ENCODE data around the gene HADHB.
A peak's percentile ranks its signal among the peaks of the same experiment; 100 is the strongest.

Gene HADHB

DNA sequence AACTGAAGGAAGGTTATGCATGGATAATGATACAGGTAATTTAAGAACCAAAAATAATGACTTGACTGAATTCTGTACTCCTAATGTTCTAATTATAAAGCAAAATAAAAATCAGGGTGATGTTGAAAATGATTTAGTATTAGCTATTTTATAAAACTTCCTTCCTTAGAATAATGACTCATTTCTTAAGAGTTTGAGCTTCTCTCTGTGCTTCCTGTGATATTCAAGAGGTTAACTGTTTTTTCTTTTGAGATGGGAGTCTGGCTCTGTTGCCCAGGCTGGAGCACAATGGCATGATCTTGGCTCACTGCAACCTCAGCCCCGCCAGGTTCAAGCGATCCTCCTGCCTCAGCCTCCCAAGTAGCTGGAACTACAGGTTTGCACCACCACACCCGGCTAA lies 15.1 kb upstream of the HADHB start:
- H3K27ac ChIP-seq = no peak overlapping the region
- TF ChIP-seq CTCF (IDR thresholded peaks at IDR 0.05) = no peak
- no peak for TF ChIP-seq ZFX (IDR thresholded peaks at IDR 0.05; ENCODE audit: borderline replicate concordance)

DNA sequence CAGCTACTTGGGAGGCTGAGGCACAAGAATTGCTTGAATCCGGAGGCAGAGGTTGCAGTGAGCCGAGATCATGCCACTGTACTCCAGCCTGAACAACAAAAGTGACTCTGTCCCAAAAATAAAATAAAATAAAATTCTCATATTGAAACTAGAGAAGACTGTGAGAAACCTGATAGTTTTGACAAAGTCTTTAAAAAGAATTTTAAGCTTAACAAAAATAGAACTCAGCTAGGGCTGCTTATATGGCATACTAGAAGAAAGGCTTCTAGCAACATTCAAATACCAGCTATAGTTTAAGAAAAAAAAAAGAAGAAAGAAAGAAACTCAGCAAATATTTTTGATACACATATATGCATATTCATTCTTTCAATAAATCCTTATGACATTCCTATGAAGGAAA lies 13.9 kb upstream of the HADHB start:
- TF ChIP-seq CTCF (IDR thresholded peaks at IDR 0.05) = no peak
- H3K27ac ChIP-seq = no peak overlapping the region

- TF ChIP-seq CTCF (IDR thresholded peaks at IDR 0.05) (peak; percentile 39), ZFX (IDR thresholded peaks at IDR 0.05; ENCODE audit: borderline replicate concordance) (no peak)
- no peak overlapping the region for H3K27ac ChIP-seq
Observed at GRCh38 chr2:26235089-26235488, 9.7 kb upstream of the HADHB start.

DNA sequence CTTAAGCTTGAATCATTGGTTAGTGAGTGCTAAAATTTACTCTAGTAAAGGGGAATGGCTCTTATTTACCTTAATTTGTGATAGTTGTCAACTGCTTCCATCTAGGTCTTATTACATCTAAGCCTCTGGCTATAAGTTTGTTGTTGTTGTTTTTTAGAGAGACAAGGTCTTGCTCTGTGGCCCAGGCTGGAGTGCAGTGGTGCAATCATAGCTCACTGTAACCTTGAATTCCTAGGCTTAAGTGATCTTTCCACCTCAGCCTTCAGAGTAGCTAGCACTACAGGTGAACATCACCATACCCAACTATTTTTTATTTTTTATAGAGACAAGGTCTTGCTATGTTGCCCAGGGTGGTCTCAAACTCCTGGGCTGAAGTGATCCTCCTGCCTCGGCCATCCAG lies 6.9 kb upstream of the HADHB start:
- H3K27ac ChIP-seq = no peak overlapping the region
- TF ChIP-seq ZFX (IDR thresholded peaks at IDR 0.05; ENCODE audit: borderline replicate concordance) (no peak), CTCF (IDR thresholded peaks at IDR 0.05) (no peak)

- TF ChIP-seq ZFX (IDR thresholded peaks at IDR 0.05; ENCODE audit: borderline replicate concordance) = no peak
- TF ChIP-seq CTCF (IDR thresholded peaks at IDR 0.05) = no peak
- H3K27ac ChIP-seq = no peak overlapping the region
Observed at GRCh38 chr2:26238311-26238958, 6.3 kb upstream of the HADHB start.

DNA sequence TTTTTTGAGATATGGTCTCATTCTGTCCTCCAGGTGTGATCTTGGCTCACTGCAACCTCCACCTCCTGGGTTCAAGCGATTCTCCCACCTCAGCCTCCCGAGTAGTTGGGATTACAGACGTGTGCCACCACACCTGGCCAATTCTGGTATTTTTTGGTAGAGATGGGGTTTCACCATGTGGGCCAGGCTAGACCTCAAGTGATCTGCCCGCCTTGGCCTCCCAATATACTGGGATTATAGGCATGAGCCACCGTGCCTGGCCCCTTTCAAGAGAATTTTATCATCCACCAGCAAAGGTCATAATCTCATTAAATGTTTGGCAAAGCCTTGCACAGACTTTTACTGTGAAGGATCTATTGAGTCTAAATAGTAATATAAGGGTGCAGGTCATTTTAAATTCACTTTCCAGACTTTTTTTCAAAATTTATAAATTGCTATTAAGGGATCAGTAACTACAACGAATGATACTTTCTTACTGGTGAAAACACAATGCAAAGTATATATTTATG lies 2.8 kb upstream of the HADHB start:
- no peak overlapping the region for H3K27ac ChIP-seq

More for the DNA sequence above, 2.8 kb upstream of the HADHB start:
- no peak for TF ChIP-seq CTCF (IDR thresholded peaks at IDR 0.05)
- TF ChIP-seq ZFX (IDR thresholded peaks at IDR 0.05; ENCODE audit: borderline replicate concordance) = no peak
